Neuronal stem cell (in vitro differentiated cells): ENCODE results near the gene TMEM170A.

Experiments used
- DNase-seq: peaks from one replicate; pipeline ENCODE4 v3.0.0-alpha.2; 2013; ENCODE audit warnings: low spot score
- H2AFZ ChIP-seq: one replicate; pipeline ENCODE4 v1.6.1; 2013; ENCODE audit warnings: mild to moderate bottlenecking, low read length, inconsistent platforms
- H2AK5ac ChIP-seq: 2 replicates; pipeline ENCODE4 v1.6.1; 2013; ENCODE audit warnings: low read depth, mild to moderate bottlenecking, inconsistent platforms, low read length, moderate library complexity, mixed read lengths
- H2BK120ac ChIP-seq: 2 replicates; pipeline ENCODE4 v1.6.1; 2013; ENCODE audit warnings: low read depth, mild to moderate bottlenecking, inconsistent platforms, low read length, moderate library complexity, mixed read lengths
- H2BK12ac ChIP-seq: one replicate; pipeline ENCODE4 v1.6.1; 2013; ENCODE audit warnings: low read length, inconsistent platforms
- H2BK15ac ChIP-seq: 2 replicates; pipeline ENCODE4 v1.6.1; 2013; ENCODE audit warnings: mild to moderate bottlenecking, low read length, inconsistent platforms, mixed read lengths
- H2BK5ac ChIP-seq: one replicate; pipeline ENCODE4 v1.6.1; 2013; ENCODE audit warnings: inconsistent platforms, mild to moderate bottlenecking, low read length, moderate library complexity
- H3K14ac ChIP-seq: one replicate; pipeline ENCODE4 v1.6.1; 2013; ENCODE audit warnings: low read length, inconsistent platforms
- H3K18ac ChIP-seq: 2 replicates; pipeline ENCODE4 v1.6.1; 2013; ENCODE audit warnings: low read length, inconsistent platforms
- H3K23ac ChIP-seq: 2 replicates; pipeline ENCODE4 v1.6.1; 2013; ENCODE audit warnings: low read depth, mild to moderate bottlenecking, mixed read lengths, low read length, inconsistent platforms; ENCODE audit not compliant: poor library complexity
- H3K27ac ChIP-seq: replicated peaks from 3 replicates; pipeline ENCODE4 v1.5.1; 2013; ENCODE audit warnings: low read length, inconsistent platforms
- H3K27me3 ChIP-seq, 3 experiments: 2 replicates each; pipeline ENCODE4 v1.6.1; 2013; ENCODE audit warnings: low read length in 3 of 3, mild to moderate bottlenecking in 2 of 3, inconsistent platforms in 1 of 3, low read depth in 1 of 3, mixed read lengths in 1 of 3, moderate library complexity in 1 of 3; ENCODE audit not compliant: control insufficient read depth in 3 of 3, insufficient read depth in 3 of 3
- H3K36me3 ChIP-seq, 2 donors: replicated peaks in 1 of 2; 2 replicates each; pipeline ENCODE4 v1.6.1; 2013; ENCODE audit warnings: low read length in 2 of 2; ENCODE audit not compliant: control insufficient read depth in 2 of 2, insufficient read depth in 2 of 2
- H3K4ac ChIP-seq: 2 replicates; pipeline ENCODE4 v1.6.1; 2013; ENCODE audit warnings: inconsistent platforms, mild to moderate bottlenecking, low read length, moderate library complexity
- H3K4me1 ChIP-seq, 2 donors: 1 replicate in 1 of 2; 2 replicates in 1 of 2; pipeline ENCODE4 v1.6.1; 2013; ENCODE audit warnings: low read length in 2 of 2, low read depth in 1 of 2; ENCODE audit not compliant: control insufficient read depth in 2 of 2, insufficient read depth in 1 of 2
- H3K4me2 ChIP-seq: one replicate; pipeline ENCODE4 v1.6.1; 2013; ENCODE audit warnings: mild to moderate bottlenecking, low read length, inconsistent platforms; ENCODE audit not compliant: insufficient read depth, poor library complexity, severe bottlenecking
- H3K4me3 ChIP-seq, 2 donors: 2 replicates each; pipeline ENCODE4 v1.5.1; 2013; ENCODE audit warnings: low read length in 2 of 2, mild to moderate bottlenecking in 2 of 2, inconsistent platforms in 1 of 2, moderate library complexity in 1 of 2
- H3K79me1 ChIP-seq: one replicate; pipeline ENCODE4 v1.6.1; 2013; ENCODE audit warnings: low read depth, mild to moderate bottlenecking, inconsistent platforms, low read length, moderate library complexity
- H3K9ac ChIP-seq: one replicate; pipeline ENCODE4 v1.6.1; 2013; ENCODE audit warnings: mild to moderate bottlenecking, low read depth, low read length, inconsistent platforms; ENCODE audit not compliant: poor library complexity
- H3K9me3 ChIP-seq, 2 donors: replicated peaks in 1 of 2; 2 replicates each; pipeline versions ENCODE3 to v1.6.1; 2013; ENCODE audit warnings: low read length in 2 of 2, mild to moderate bottlenecking in 2 of 2, inconsistent platforms in 1 of 2, low read depth in 1 of 2, mixed read lengths in 1 of 2, moderate library complexity in 1 of 2; ENCODE audit not compliant: control insufficient read depth in 2 of 2, insufficient read depth in 1 of 2
- H4K8ac ChIP-seq: one replicate; pipeline ENCODE4 v1.6.1; 2013; ENCODE audit warnings: low read depth, mild to moderate bottlenecking, inconsistent platforms, low read length, moderate library complexity
- H4K91ac ChIP-seq: one replicate; pipeline ENCODE4 v1.6.1; 2013; ENCODE audit warnings: low read length, low read depth, mild to moderate bottlenecking, inconsistent platforms; ENCODE audit not compliant: poor library complexity
- WGBS, 2 donors: extraction: QIAGEN DNeasy Blood & Tissue Kit; methylation state at CpG; one replicate each; pipeline ENCODE4 v1.1.7; 2013; ENCODE audit warnings: missing lambda C conversion rate in 2 of 2, mixed read lengths in 1 of 2; ENCODE audit not compliant: insufficient read length in 2 of 2, insufficient replicate concordance in 1 of 2; ENCODE audit errors: extremely low coverage in 2 of 2; 5-methylcytosine and 5-hydroxymethylcytosine counted together

The TMEM170A gene

GRCh38 chr16:75497558-75497957 is 33.1 kb upstream of the TMEM170A start:
- DNase-seq = no peak
- H3K4me1 ChIP-seq = peaks cover 0 to 5% of the 10 kb centered on the region in 2 donors
- no peaks in the 10 kb centered on the region for H3K79me1 ChIP-seq
- no peak overlapping the region for H4K8ac ChIP-seq
- H3K4me2 ChIP-seq = no peak overlapping the region
- no peak overlapping the region for H3K27ac ChIP-seq
- no peak overlapping the region for H3K4me3 ChIP-seq
- H3K27me3 ChIP-seq = peaks cover 0 to 49% (median 0%) of the 10 kb centered on the region in 3 experiments
- no peak overlapping the region for H2AK5ac ChIP-seq
- no peak overlapping the region for H2BK15ac ChIP-seq
- no peak overlapping the region for H2BK5ac ChIP-seq
- no peak overlapping the region for H3K14ac ChIP-seq
- H2AFZ ChIP-seq = no peak overlapping the region
- no peak overlapping the region for H2BK120ac ChIP-seq
- peaks cover 0 to 3% of the 10 kb centered on the region in 2 donors for H3K9me3 ChIP-seq
- no peak overlapping the region for H2BK12ac ChIP-seq
- no peak overlapping the region for H4K91ac ChIP-seq
- no peak overlapping the region for H3K4ac ChIP-seq
- H3K18ac ChIP-seq = no peak overlapping the region
- H3K36me3 ChIP-seq = no peaks in the 10 kb centered on the region
- H3K9ac ChIP-seq = no peak overlapping the region
- H3K23ac ChIP-seq = no peak overlapping the region
- no CpG with 5 or more reads among the region's 4 CpGs for WGBS, 2 donors

- H2BK5ac ChIP-seq = peak within 1 kb of the TSS; percentile 66
- peak; percentile 69 for DNase-seq
- no peak within 1 kb of the TSS for H3K27ac ChIP-seq
- no peak within 1 kb of the TSS for H3K14ac ChIP-seq
- peaks cover 0 to 2% of the 10 kb centered on the region in 2 donors for H3K9me3 ChIP-seq
- peak within 1 kb of the TSS; percentile 3 for H3K23ac ChIP-seq
- no peaks in the 10 kb centered on the region for H3K36me3 ChIP-seq
- peak within 1 kb of the TSS; percentile 94 for H3K18ac ChIP-seq
- H3K4ac ChIP-seq = no peak within 1 kb of the TSS
- H2AK5ac ChIP-seq = peak within 1 kb of the TSS; percentile 75
- no peak within 1 kb of the TSS for H4K91ac ChIP-seq
- H3K4me2 ChIP-seq = peak within 1 kb of the TSS; percentile 87
- H3K4me1 ChIP-seq = peaks cover 0 to 5% of the 10 kb centered on the region in 2 donors
- peak within 1 kb of the TSS; percentile 54 for H2BK120ac ChIP-seq
- H2AFZ ChIP-seq = peak within 1 kb of the TSS; percentile 98
- H2BK12ac ChIP-seq = peak within 1 kb of the TSS; percentile 46
- peak within 1 kb of the TSS; percentile 99 for H2BK15ac ChIP-seq
- no CpG with 5 or more reads among the region's 43 CpGs for WGBS, 2 donors
- H3K27me3 ChIP-seq = peaks cover 0 to 45% (median 0%) of the 10 kb centered on the region in 3 experiments
- H4K8ac ChIP-seq = peak within 1 kb of the TSS; percentile 92
- peak within 1 kb of the TSS; percentile 46 to 87 for H3K4me3 ChIP-seq
- H3K9ac ChIP-seq = peak within 1 kb of the TSS; percentile 56
- no peaks in the 10 kb centered on the region for H3K79me1 ChIP-seq
Measured at GRCh38 chr16:75495076-75495674, 30.7 kb upstream of the TMEM170A start, which contains the start of gene CHST6. Gene CHST6, minus strand, starts transcription at chr16:75495441. Its CDS starts 15,613 bp downstream, at chr16:75479828.

GRCh38 chr16:75494661-75495075 is 30.2 kb upstream of the TMEM170A start:
- peak overlapping the region; percentile 87 for H3K4me2 ChIP-seq
- peaks cover 0 to 41% (median 0%) of the 10 kb centered on the region in 3 experiments for H3K27me3 ChIP-seq
- peak overlapping the region; percentile 56 for H3K9ac ChIP-seq
- no peaks in the 10 kb centered on the region for H3K9me3 ChIP-seq
- H2AFZ ChIP-seq = peak overlapping the region; percentile 98
- no peak overlapping the region for H3K27ac ChIP-seq
- H3K79me1 ChIP-seq = no peaks in the 10 kb centered on the region
- H2BK15ac ChIP-seq = peak overlapping the region; percentile 40
- no CpG with 5 or more reads among the region's 26 CpGs for WGBS, 2 donors
- DNase-seq = peak; percentile 15
- H3K14ac ChIP-seq = no peak overlapping the region
- H4K91ac ChIP-seq = no peak overlapping the region
- peak overlapping the region; percentile 3 for H3K23ac ChIP-seq
- peak overlapping the region; percentile 75 for H2AK5ac ChIP-seq
- no peak overlapping the region for H2BK120ac ChIP-seq
- peaks cover 0 to 5% of the 10 kb centered on the region in 2 donors for H3K4me1 ChIP-seq
- H4K8ac ChIP-seq = peak overlapping the region; percentile 92
- H2BK12ac ChIP-seq = no peak overlapping the region
- no peaks in the 10 kb centered on the region for H3K36me3 ChIP-seq
- no peak overlapping the region for H3K4ac ChIP-seq
- peak overlapping the region; percentile 46 to 87 for H3K4me3 ChIP-seq
- H3K18ac ChIP-seq = peak overlapping the region; percentile 58
- H2BK5ac ChIP-seq = no peak overlapping the region

DNA sequence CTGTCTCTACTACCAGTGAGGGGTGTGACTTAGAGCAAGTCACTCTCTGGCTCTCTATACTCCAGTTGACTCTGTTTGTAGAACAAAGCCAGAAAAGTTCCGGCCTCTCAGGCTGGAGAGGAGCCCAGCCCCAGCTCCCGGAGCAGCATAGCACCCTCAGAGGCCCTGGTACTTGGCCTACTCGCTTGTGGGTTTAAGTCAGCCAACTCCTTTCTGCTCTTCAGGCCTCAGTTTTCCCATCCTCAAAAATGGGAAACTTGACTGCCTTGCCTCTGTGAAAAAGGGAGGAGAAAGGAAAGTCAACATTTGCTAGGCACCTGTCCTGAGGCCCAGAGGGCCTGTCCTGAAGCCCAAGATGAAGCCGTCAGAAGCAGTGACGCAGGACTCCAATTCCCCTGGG is 29.7 kb upstream of the TMEM170A start:
- Histone ChIP-seq H3K4me3 (peak overlapping the region; percentile 46 to 87), H2BK120ac (no peak overlapping the region), H3K18ac (no peak overlapping the region), H3K9ac (no peak overlapping the region), H3K4me2 (peak overlapping the region; percentile 87), H3K23ac (no peak overlapping the region), H2BK15ac (no peak overlapping the region), H3K9me3 (no peaks in the 10 kb centered on the region), H3K27ac (no peak overlapping the region), H4K8ac (no peak overlapping the region), H3K79me1 (no peaks in the 10 kb centered on the region), H2AK5ac (no peak overlapping the region), H3K4ac (no peak overlapping the region), H4K91ac (no peak overlapping the region), H2BK5ac (no peak overlapping the region), H3K4me1 (peaks cover 0 to 3% of the 10 kb centered on the region in 2 donors), H3K27me3 (peaks cover 0 to 40% (median 0%) of the 10 kb centered on the region in 3 experiments), H3K36me3 (no peaks in the 10 kb centered on the region), H2AFZ (peak overlapping the region; percentile 98), H2BK12ac (no peak overlapping the region), H3K14ac (no peak overlapping the region)
- WGBS, 2 donors = no CpG with 5 or more reads among the region's 5 CpGs
- no peak for DNase-seq
